Cerebellar nuclear complex (tissue), 1 donor: ENCODE measurements around the gene TMEM202.
"Not testable (repeated sequence)": the region's sequence is repeated elsewhere in the genome, so short reads cannot be mapped to it uniquely, and the experiment has no call there.

Source experiments
- DNase-seq, 2 experiments: peaks; one replicate each; lab custom pipeline; 2025; lab: John Stamatoyannopoulos, UW

TMEM202 gene

DNA sequence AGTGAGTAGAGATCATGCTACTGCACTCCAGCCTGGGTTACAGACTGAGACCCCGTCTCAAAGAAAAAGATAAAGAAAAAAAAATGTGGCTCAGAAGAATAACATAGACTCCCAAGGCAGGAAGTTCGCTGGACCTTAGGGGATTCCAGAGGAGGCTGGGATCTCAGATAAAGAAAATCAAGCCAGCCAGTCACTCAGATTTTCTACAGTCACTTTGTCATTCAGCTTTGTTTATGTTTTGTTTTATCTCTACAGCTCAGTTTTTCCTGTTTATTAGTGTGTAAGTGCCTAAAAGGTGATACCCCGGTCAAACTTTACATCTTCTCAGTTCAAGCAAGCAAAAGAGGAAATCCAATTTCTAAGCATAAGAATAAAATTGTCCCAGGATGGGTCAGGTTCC is 6.3 kb downstream of the TMEM202 start:
- DNase-seq: no peak

DNA sequence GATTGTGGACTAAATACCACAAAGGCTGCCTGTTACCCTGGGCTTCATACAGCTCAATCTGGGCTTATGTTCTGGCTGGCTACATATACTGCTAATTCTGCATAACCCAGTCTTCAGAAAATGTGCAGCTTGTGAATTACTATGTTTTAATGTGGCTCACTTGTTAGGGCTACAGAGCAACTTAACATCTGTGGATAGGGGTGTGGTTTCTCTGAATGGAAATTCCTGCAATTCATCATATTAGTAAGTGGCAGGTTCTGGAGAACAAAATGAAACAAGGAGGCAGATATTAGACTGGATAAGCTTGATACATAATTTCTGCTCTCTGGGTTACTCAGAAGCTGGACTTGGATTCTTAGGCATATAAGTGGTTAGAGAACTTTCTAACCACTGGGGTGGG is 6.7 kb downstream of the TMEM202 start:
- no peak for DNase-seq

DNA sequence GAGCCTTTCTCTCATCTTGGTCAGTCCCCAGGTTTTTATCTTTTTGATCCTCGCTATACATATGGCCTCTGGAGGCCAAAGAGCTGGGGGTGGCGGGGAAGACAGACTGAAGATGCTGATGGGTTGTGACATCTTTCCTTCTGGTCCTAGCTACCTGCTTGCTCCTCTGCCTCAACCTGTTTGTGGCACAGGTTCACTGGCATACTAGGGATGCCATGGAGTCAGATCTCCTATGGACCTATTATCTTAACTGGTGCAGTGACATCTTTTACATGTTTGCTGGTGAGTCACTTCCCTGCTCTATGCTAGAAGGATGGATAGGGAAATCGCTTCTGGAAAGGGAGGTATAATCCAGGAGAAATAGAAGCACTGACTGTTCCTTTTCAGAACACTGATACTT is 8.8 kb downstream of the TMEM202 start:
- DNase-seq: no peak

DNA sequence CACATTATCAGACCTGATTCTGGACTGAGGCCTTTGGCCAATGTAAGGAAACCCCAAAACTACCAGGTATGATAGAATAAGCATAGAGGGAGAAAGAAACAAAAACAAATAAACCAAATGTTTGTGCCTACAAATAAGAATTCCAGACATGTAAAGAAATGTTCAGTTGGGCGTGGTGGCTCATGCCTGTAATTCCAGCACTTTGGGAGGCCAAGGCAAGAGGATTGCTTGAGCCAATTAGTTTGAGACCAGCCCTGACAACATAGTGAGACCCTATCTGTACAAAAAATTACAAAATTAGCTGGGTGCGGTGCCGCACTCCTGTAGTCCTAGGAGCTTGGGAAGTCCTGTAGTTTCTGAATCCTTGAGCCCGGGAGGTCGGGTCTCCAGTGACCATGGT is 13.0 kb downstream of the TMEM202 start:
- no peak for DNase-seq

DNA sequence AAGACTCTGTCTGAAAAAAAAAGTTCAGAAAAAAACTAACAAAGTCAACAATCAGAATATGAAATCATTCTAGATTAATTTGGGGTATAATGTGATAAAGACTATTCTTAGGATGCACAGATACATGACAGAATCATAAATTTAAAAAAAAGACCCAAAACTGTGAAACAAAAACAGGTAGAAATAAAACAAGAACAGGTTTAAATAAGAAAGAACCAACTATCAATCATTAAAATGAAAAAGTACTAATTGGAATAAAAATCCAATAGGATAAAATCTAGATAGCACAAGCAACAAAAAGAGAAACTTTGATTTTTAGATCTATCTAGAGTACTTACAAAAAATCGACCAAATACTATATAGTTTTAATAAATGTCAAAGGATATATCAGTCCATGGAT is 13.4 kb downstream of the TMEM202 start:
- DNase-seq: no peak

DNA sequence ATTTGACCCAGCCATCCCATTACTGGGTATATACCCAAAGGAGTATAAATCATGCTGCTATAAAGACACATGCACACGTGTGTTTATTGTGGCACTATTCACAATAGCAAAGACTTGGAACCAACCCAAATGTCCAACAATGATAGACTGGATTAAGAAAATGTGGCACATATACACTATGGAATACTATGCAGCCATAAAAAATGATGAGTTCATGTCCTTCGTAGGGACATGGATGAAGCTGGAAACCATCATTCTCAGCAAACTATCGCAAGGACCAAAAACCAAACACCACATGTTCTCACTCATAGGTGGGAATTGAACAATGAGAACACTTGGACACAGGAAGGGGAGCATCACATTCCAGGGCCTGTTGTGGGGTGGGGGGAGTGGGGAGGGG is 15.2 kb downstream of the TMEM202 start:
- not testable (repeated sequence) for DNase-seq

DNA sequence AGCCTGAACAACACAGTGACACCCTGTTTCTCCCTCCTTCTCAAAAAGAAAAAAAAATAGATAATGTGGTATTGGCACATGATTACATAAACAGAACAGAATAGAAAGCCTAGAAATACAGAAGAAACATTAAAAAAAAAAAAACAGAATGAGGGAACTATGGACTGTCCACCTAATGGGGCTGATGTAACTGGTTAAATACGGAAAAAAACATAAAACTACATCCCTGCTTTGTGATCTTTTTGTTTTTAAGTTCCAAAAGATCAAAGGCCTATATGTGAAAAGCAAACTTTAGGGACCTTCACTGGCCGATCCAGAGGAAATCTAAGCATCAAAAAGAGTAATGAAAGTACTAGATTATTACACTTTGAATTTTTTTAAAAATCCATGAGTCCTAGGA is 17.2 kb downstream of the TMEM202 start:
- no peak for DNase-seq

DNA sequence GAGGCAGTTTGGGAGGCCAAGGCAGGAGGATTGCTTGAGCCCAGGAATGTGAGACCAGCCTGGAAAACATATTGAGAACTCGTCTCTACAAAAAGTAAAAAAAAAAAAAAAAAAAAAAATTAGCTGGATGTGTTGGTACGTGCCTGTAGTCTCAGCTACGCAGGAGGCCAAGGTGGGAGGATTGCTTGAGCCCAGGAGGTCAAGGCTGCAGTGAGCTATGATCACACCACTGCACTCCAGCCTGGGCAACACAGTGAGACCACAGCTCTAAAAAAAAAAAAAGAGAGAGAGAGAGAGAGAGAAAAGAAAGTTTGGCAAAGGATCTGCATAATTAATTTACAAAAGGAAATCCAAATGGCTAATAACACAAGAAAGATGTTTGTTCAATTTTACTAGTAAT is 21.7 kb downstream of the TMEM202 start:
- DNase-seq: not testable (repeated sequence)

DNA sequence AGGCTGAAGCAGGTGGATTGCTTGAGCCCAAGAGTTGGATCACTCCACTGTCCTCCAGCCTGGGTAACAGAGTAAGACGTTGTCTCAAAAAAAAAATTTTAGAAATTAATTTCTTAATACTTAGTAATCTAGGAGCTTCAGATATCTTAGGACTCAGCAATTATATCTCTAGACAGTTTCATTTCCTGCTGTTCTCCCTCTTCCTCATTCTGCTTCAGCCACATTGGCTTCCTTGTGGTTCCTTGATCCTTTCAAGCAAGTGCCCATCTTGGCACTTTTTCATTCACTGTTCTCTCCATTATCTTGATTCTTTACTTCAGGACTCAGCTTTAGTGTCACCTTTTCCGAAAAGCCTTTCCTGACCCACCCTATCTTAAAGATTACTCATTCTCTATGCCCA is 22.5 kb downstream of the TMEM202 start:
- no peak for DNase-seq

DNA sequence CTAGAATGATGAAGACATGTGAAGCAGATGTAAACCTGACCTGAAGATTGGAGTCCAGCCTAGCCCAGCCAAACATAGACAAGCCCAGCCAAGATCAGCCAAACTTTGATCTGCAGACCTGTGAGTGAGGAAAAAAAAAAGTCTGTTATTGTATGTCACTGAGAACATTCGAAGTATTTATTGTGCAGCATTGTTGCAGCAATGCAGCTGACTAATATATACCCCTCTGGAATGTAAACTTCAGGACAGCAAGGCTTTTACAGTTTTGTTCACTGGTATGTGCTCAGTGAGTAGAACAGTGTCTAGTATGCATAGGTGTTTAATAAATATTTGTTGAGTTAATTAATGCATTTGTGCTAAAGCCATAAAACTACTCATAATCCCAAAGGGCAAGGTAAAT is 23.4 kb downstream of the TMEM202 start:
- no peak for DNase-seq

DNA sequence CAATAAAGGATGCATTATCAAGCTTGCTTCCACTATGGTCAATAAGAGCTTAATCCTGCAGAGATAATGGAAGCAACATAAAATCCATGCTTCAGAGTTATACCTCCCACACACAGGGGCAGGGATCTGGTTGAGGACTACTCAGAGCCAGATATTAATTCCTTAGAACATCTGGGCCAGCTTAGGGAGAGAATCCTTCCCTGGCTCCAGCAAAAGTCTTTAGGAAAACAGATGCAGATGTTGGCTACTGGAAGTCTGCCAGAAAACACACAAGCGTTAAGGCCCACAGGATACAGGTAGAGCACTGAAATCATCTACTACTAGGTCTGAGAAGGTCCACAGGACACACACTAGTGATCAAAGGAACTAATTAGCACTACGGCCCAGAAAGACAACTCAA is 25.2 kb downstream of the TMEM202 start:
- no peak for DNase-seq

DNA sequence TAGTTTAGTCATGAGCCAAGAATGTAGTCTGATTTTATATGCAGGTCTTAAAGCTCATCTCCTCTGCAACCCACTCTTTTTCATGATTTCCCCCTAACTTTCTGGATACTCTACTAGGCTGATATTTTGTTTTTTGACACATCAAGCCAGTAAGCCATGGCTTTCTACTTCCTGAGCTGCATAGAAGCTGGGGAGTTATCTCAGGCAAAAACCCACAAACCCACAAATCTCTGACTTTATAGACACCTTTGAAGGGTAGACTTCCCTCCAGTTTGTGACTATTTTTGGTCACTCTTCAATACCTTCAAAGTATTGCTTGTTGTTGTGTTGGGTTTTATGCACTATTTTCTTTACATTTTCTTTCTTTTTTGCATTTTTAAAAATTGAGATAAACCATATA is 28.6 kb downstream of the TMEM202 start:
- DNase-seq: no peak

DNA sequence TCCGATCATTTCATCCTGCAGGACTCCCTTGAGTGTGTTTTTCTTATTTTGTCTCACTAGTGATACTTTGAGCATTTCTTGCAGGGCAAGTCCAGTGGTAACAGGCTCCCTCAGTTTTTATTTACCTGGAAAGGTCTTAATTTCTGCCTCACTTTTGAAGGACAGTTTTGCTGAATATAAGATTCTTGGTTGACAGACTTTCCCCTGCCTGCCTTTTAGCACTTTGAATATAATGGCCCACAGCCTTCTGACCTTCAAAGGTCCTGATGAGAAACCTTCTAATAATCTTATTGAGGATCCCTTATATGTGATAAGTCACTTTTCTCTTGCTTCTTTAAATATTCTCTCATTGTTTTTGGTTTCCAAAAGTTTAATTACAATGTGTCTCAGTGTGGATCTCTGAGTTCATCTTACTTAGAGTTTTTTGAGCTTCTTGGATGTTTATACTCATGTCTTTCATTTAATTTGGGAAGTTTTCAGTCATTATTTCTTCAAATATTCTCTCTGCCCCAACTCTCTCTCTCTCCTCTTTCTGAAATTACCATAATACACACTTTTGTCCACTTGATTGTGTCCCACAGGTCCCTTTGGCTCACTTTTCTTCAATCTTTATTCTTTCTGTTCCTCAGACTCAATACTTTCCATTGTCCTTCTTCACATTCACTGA is 39.7 kb downstream of the TMEM202 start:
- DNase-seq: no peak

DNA sequence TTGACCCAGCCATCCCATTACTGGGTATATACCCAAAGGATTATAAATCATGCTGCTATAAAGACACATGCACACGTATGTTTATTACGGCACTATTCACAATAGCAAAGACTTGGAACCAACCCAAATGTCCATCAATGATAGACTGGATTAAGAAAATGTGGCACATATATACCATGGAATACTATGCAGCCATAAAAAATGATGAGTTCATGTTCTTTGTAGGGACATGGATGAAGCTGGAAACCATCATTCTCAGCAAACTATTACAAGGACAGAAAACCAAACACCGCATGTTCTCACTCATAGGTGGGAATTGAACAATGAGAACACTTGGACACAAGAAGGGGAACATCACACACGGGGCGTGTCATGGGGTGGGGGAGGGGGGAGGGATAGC is 44.7 kb downstream of the TMEM202 start:
- DNase-seq: not testable (repeated sequence)

DNA sequence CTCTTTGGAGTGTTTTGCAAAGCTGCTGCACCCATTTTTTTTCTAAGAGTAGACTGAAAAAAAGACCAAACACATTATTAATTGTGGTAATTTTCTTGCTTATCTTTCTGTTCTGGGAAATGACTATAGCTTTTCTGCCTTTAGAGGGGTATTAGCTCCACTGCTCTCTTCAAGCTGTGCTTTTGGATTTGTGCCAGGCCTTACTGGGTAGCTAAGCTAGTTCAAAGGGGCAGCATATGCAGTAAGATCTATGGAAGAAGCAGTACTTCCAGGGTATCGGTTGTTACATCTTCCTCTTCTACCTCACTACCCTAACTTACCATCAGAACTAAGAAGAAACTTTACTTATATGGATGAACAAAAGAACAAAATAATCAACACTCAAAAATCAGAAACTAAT is 47.3 kb downstream of the TMEM202 start:
- no peak for DNase-seq

DNA sequence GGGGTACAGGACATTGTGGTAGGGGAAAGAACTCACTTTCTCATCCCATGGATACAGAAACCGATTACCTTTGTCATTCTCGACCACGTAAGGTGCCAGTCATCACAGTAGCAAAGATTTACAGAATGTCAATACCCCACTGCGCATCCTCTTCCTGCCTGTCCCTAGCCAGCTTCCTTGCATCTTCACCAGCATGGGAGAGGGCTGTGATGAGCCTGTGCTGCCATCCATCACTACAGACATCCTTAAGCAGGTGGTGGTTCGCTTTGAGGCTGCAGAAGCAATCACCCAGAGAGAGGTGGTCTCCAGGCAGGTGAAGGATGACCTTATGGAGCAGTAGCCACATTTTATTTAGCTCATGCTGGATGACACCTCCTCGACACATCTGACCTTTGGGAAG is 52.7 kb downstream of the TMEM202 start:
- DNase-seq: no peak

DNA sequence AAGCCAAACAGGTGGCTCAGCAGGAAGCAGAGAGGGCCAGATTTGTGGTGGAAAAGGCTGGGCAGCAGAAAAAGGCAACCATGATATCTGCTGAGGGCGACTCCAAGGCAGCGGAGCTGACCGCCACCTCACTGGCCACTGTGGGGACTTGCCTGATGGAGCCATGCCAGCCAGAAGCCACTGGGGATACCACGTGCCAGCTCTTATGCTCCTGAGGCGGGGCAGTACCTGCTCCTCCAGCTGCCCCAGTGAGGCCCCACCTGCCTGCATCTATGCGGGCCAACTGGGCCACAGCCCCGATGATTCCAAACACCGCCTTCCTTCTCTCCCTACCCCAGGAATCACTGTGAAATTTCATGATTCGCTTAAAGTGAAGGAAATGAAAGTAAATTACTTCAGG is 53.1 kb downstream of the TMEM202 start:
- no peak for DNase-seq

DNA sequence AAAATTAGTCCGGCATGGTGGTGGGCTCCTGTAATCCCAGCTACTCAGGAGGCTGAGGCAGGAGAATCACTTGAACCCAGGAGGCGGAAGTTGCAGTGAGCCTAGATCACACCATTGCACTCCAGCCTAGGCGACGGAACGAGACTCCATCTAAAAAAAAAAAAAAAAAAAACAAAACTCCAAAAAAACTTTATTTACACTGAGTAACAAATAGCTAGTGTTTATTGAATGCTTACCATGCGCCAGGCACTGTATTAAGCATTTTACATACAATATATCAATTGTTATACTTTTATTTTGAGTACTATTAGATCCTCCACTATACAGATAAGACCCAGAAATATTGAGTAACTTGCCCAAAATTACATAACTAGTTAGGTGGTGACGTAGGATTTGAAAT is 58.6 kb downstream of the TMEM202 start:
- DNase-seq: no peak
